SIG-M5 treated with dmso at 0.1 percent for 504 hours (cell line): ENCODE results near the gene ZNF264.
"Not testable (repeated sequence)": the region's sequence is repeated elsewhere in the genome, so short reads cannot be mapped to it uniquely, and the experiment has no call there.

ENCODE experiments used
- DNase-seq: peaks from one replicate; lab custom pipeline; 2025; ENCODE audit not compliant: unreplicated experiment; lab: John Stamatoyannopoulos, UW

The ZNF264 gene

DNA sequence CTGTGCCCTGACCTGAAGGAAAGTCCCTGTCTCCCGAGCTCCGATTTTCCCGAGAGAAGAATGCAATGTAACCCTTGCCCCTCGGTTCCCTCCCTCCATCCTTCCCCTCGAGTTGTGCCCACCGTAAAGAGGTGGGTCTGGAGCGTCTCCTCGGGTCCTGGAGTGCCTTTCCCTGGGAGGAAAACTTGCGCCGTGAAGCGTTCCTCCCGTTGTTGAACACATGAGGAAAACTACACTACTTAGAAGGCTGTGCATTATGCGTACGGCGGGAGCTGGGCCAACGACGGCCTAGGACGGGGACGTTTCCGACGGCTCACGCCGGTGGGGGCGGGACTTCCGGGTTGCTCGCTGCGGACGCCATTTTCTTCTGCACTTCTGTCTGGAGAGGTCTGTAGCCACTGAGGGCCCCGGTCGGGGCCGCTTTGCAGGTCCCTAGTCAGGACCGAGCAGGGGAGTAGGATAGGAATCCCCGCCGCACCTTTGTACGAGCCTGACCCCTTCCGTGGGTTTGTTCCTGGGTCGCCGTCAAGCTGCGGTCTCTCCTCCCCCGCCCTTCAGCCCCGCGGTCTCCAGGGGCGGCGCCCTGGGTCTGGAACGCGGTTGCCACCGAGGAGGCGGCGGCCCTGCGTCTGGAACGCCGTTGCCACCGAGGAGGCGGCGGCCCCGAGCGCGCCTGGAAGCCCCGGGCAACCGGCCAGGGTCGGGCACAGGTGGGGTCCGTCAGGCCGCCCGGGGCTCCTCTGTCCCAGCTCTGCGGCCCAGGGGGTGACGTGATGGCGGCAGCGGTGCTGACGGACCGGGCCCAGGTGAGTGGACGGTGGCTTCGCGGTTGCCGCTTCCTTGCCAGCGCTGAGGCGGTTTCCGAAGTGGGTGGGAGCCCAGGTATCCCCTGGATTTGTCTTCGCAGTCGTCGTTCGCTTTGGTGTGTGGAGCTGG lies at the start of gene ZNF264:
Gene ZNF264, plus strand, starts transcription at position 360 of the 936 bp plus-strand sequence. Its CDS starts 414 bp downstream, at position 774.
- peak; percentile 46 for DNase-seq

DNA sequence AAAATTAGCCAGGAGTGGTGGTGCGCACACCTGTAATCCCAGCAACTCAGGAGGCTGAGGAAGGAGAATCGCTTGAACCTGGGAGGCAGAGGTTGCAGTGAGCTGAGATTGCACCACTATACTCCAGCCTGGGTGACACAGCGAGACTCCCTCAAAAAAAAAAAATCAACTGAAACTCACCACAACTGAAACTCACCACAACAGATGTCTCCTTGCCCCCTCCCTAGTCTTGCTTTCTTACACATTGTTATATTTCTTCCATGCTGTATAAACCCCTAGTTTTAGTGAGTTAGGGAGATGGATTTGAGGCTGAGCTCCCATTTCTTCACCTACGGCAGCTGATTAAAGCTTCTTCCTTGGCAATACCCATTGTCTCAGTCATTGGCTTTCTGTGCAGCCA lies 49.6 kb upstream of the ZNF264 start:
- DNase-seq: no peak

DNA sequence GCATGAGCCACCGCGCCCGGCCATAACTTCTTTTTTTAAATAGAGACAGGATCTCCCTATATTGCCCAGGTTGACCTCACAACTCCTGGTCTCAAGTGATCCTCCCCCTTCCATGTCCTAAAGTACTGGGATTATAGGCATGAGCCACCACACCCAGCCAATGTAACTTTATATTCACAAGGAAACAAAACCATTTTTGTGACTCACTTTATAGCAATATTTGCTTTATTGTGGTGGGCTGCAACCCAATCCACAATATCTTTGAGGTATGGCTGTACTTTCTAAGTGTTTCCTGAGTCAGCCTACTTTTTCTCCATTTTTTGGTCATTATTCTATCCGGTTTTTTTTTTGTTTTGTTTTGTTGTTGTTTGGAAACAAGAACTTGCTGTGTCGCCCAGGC lies 38.4 kb upstream of the ZNF264 start:
- no peak for DNase-seq

DNA sequence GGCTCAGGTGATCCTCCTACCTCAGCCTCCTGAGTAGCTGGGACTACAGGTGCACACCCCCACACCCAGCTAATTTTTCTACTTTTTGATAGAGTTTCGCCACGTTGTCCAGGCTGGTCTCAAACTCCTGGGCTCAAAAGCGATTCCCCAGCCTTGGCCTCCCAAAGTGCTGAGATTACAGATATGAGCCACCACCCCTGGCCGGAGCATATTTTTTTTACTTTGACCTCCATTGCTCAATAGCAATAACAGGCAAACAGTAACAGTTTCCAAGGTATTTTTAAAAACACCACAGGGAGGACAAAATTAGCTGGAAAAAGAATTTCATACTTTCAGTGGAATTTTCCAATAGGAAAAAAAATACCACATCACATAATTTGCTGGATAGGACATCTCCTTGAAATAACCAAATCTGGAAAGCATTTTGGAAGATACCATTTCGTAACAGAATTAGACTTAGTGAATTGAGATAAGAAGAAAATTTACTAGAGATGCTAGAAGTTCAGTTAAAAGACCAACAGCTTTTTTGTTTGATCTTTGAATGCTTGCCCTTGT lies 29.2 kb upstream of the ZNF264 start:
- DNase-seq: no peak

DNA sequence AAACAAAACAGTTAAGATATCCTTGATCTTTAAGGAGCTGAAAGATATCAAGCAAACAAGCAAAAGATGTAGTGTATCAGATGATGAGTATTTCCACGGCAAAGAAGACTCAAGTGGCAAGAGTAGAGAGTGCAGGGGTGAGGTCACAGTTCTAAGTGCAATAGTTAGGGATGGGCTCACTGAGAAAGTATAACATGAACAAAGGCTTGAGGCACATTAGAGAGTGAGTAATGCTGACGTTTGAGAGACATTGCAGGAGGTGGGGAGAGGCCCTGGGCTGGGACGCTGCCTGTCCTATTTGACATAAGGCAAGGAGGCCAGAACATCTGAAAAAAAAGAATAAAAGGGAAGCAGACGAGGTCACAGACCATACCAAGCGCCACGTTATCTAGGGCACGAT lies 25.5 kb upstream of the ZNF264 start:
- DNase-seq: no peak

DNA sequence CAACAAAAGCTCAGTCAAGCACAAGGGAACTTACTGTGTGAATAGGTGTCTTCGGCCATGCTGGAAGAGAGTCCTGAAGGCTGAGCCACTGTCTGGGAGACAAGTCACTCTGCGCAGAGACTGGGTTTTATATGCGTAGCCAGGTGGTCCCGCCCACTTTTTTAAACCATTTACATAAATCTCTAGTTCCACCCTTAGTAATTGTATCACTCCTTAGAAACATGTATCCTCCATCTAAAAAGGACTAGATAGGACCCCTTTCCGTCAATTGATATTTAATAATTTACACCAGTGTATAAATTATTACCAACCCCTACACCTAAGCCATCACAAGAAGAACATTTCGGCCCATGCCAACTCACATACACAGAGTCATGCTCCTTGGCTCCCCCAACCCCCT lies 23.9 kb upstream of the ZNF264 start, which contains the start of gene DUXA:
Gene DUXA, minus strand, starts transcription at position 101 of the 400 bp plus-strand sequence. Its CDS starts 42 bp downstream, at position 59.
- DNase-seq: no peak

DNA sequence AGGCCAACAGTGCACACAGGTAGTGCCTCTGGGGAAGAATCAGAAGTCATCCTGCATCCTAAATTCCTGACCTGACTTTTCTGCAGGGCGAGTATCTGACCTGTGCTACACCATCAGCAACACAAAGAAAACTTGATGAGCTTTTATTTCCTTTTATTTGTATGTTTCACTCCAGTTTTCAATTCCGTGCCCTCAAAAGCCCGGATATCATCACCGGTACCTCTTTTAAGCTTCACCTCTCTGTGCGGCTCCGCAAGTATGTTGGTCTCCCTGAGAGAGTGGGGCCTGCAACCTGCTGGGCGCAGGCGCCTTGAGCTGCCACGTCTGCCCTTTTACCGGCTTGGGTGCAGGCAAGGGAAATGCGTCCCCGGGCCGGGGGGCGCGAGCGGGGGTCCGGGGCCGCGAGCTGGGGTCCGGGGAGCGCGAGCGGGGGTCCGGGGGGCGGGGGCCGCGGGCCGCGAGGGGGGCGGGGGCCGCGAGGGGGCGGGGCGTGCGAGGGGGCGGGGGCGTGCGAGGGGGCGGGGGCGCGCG lies 19.7 kb upstream of the ZNF264 start:
- DNase-seq: no peak

DNA sequence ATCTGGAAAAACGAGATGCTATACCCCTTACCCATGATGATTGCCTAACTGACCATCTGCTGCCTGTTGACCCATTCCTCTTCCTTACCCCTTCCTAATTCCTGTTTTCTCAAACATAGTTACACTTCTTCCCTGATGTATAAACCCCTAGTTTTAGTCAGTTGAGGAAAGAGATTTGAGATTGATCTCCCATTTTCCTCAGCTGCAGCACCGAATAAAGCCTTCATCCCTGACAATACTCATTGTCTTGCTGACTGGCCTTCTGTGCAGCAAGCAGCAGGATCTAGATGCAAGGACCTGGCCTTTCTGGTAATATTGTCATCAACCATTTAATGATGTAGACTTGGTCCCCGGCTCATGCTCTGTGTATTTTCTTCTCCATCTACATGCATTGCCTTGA lies 999 bp upstream of the ZNF264 start:
- DNase-seq: peak; percentile 1

DNA sequence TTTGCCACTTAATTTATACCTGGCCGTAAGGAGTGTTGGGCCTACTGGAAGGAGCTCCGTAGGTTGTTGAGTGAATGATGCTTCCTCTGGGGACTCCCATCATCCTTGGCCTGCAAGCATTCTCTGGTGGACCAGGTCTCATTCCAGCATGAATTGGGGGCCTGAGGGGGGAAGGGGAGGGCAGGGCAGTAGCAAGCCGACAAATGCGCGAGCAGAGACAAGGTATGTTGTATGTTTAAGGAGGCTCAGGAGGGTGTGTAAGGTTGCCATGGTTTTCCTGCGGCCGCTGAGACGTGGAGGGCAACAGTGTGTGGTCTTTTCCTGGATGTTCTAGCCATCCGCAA lies 749 bp downstream of the ZNF264 start:
- no peak for DNase-seq

DNA sequence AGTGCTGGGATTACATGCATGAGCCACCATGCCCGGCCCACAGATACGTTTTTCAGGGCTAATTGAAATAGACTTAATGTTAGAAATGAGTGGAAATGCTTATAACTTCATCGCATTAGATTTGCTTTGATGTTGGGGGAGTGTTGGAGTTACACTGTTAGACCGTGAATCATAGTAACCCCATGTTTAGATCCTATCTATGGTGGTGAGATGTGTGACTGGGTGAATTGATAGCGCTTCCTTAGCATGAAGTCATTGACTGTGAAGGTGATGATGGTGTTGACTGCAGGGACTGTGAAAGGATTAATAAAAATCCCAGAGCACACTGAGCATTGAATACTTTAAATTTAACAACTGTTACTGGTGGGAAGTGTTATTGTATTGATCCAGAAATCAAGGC lies 1.7 kb downstream of the ZNF264 start:
- DNase-seq: no peak

DNA sequence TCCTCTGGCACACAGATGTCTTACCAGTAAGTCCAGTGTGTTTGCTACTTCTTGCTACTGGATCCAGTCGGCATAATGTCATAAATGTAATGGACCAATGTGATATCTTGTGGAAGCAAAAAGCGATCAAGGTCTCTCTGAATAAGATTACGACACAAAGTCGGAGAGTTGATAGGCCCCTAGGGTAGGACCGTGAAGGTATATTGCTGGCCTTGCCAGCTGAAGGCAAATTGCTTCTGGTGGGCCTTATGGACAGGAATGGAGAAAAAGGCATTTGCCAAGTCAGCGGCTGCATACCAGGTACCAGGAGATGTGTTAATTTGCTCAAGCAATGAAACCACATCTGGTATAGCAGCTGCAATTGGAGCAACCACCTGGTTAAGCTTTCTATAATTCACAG lies 6.6 kb downstream of the ZNF264 start:
- DNase-seq: not testable (repeated sequence)

DNA sequence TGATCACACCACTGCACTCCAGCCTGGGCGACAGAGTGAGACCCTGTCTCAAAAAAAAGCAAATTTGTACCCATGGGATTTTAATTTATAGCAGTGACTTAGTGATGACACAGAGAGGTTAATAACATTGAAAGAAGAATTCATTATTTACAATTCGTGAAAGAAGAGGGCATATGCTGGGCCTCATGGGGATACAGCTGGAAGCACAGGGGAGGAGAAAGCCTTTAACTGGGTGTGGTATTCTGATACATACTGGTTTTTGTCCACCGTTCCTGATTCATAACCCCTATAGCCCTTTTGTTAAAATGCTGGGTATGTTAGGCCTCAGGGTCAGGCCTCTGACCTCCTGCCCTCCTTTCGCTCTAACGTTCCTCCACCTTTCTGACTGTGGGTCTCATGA lies 10.9 kb downstream of the ZNF264 start:
- no peak for DNase-seq

DNA sequence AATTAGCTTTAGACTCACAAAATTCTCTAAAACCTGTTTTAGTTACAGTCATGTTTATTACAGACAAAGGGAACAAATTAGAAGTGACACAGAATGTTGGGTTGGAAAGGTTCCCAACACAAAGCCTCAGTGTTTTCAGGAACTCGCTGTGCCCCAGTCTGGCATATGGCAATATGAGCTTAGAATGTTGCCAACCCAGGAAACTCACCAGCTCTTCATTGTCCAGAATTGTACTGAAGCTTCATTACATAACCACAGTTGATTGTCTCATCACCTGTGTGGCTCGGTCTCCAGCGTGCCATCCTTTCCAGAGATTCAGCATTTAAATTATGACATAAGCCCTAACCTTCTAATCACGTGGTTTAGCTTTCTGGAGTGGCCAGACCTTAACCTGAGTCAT lies 19.1 kb downstream of the ZNF264 start:
- no peak for DNase-seq

DNA sequence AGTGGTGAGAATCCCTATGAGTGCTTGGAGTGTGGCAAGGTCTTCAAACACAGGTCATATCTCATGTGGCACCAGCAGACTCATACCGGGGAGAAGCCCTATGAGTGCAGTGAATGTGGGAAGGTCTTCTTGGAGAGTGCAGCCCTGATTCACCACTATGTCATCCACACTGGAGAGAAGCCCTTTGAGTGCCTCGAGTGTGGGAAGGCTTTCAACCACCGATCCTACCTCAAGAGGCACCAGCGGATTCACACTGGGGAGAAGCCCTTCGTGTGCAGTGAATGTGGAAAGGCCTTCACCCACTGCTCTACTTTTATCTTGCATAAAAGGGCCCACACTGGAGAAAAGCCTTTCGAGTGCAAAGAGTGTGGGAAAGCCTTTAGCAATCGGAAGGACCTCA lies 20.8 kb downstream of the ZNF264 start:
- DNase-seq: no peak

DNA sequence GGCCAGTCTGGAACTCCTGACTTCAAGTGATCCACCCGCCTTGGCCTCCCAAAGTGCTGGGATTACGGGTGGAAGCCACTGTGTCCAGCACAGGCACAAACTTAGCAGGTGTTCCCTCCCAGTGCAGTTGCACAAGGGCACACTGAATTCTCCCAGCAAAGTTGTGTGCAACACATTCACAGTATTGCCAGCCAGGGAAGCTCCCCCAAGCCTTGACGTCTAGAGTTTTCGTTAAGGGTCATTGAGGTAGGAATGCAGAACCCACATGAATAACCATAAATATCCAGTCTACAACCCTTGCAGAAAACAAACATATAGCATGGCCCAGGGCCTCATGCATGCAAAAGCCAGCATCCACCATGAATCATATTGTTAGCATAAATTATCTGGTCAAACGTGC lies 36.2 kb downstream of the ZNF264 start:
- no peak for DNase-seq

DNA sequence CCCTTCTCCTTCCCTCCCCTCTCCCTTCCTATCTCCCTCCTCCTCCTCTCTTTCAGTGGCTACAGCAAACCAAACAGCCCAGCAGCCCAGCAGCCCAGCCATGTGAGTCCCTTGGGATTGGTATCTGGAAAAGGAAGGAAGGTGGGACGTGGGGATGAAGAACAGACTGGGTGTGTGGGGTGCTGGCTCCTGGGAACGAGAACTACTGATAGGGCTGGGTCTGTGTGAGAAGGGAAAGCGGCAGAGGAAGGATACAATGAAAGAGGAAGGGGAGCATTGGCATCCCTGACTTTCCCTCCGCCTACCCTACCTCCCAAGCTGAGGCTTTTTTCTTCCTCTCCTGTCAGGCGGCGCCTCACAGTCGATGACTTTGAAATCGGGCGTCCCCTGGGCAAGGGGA lies 40.4 kb downstream of the ZNF264 start:
- no peak for DNase-seq

DNA sequence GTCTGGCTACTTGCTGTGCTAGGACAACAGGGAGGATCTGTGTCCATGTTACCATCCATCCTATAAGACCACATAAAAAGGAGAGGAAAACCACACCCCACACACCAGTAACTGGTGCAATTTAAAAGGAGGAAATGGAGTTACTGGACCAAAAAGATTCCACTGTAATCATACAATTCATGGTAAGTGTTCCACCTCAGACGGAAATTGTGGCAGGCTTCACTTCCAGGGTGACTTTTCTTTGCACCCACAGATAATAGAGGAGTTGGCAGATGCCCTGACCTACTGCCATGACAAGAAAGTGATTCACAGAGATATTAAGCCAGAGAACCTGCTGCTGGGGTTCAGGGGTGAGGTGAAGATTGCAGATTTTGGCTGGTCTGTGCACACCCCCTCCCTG lies 41.9 kb downstream of the ZNF264 start:
- no peak for DNase-seq

DNA sequence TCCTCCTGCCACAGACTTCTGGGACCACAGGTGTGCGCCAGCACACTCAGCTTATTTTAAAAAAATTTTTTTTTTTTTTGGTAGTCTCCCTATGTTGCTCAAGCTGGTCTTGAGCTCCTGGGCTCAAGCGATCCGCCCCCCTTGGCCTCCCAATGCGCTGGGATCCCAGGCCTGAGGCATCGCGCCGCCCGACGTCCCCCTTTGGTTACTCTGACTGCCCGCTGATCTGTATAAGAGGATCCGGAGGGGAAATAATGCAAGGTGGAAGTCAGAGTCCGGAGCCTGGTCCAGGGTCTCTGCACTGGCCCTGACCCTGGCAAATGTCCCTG lies 48.6 kb downstream of the ZNF264 start:
- no peak for DNase-seq

DNA sequence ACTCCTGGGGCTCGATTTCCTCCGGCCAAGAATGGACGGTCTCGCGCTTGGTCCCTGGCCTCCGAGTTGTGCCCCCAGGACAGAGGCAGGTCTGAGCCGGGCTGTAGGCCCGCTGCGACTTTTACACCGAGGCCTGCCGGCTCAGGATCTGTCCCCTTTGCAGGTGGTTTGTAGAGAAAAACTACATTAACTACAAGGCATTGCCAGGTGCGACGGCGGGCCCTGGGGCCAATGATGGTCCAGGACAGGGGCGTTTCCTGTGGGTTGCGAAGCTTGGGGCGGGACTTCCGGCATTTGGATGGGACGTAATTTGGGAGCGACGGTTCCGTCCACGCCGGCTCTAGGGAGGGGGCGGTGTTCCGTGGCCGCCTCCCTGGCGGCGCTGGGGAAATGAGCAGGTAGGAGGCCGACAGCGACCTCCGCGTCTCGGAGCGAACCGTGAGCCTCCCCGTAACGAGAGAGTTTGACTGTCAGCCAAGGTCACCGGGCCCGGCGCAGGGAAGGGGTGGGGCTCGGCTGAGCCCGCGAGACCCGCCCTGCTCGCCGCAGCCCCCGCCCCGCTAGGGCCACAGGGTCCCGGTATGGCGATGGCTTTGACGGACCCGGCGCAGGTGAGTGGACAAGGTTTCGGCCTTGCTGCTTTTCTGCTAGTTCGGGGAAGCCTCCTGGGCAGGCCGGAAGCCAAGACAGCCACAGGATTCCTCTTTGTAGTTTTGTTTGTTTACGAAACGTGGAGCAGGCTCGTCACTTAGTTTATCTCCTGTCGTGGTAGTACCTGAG lies 49.2 kb downstream of the ZNF264 start, which contains the start of gene ZNF805:
Gene ZNF805, plus strand, starts transcription at position 322 of the 780 bp plus-strand sequence. Its CDS starts 260 bp downstream, at position 582.
- peak; percentile 85 for DNase-seq

DNA sequence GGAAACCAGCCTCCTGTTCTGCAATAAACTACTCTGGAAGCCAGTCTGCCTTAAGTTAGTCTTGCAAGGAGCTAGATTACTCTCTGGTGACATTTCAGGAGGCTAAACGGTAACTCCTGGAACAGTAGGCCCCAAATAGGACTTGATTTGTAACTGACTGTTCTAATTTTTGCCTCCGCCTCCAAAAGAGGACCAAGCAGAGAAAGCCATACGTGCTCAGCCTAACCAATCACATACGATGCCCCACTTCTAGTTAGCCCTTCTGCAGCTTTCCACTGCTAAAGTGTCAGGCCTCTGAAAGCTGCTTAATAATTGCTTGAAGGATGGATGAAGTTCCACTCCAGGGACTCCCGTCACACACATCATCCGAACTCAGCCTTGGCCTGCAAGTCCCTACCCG lies 49.9 kb downstream of the ZNF264 start:
- DNase-seq: no peak

DNA sequence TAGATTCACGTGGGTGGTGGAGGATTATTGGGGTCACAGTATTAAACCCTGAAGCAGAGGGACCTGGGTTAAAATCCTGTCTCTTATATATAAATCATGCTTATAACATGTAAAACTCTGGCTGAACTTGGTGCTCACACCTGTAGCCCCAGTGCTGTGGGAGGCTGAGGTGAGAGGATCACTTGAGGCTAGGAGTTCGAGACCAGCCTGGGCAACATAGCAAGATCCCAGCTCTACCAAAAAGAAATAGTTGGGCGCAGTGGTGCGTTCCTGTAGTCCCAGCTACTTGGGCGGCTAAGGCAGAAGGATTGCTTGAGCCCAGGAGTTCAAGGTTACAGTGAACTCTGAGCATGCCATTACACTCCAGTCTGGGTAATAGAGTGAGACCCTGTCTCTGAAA lies 51.5 kb downstream of the ZNF264 start:
- no peak for DNase-seq

DNA sequence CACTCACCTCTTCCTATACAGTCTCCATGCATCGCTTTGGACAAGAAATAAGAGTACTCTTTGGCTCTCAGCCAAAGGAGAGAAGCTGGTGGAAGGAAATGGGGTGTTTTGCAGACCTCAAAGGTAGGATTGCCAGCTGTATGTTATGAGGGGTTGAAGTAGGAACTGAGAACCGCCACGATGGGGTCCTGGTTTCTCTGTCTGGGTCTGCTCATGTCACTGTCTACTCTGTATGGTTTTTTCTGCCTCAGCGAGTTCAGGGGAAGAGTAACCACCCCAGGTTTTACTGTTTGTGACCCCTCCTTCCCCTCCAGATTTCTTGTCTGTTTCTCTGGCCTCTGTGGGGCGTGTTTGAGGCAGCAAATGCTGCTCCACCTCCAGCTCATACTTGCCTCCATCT lies 53.2 kb downstream of the ZNF264 start:
- DNase-seq: no peak
